Measurements from ENCODE around the gene NCAPG2.

DNA sequence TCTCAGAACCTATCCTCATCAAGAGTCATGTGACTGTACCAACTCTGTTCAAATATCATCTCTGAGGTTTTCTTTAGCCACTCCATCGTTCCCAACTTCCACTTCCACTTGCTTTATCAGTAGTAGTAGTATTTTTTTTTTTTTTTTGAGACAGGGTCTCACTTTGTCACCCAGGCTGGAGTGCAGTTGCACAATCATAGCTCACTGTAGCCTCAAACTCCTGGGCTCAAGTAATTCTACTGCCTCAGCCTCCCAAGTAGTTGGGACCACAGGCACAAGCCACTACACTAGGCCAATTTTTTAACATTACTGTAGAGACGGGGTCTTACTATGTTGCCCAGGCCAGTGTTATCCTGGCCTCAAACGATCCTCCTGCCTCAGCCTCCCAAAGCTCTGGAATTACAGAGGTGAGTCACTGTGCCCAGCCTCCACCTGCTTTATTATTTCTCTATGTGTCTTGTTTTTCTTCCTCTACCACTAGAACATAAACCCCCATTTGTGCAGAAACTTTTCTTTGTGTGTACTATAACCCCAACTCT lies 5.9 kb downstream of the NCAPG2 start:
- TF ChIP-seq, protein P1, sequence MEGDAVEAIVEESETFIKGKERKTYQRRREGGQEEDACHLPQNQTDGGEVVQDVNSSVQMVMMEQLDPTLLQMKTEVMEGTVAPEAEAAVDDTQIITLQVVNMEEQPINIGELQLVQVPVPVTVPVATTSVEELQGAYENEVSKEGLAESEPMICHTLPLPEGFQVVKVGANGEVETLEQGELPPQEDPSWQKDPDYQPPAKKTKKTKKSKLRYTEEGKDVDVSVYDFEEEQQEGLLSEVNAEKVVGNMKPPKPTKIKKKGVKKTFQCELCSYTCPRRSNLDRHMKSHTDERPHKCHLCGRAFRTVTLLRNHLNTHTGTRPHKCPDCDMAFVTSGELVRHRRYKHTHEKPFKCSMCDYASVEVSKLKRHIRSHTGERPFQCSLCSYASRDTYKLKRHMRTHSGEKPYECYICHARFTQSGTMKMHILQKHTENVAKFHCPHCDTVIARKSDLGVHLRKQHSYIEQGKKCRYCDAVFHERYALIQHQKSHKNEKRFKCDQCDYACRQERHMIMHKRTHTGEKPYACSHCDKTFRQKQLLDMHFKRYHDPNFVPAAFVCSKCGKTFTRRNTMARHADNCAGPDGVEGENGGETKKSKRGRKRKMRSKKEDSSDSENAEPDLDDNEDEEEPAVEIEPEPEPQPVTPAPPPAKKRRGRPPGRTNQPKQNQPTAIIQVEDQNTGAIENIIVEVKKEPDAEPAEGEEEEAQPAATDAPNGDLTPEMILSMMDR (IDR thresholded peaks at IDR 0.05; ENCODE audit: borderline replicate concordance, extremely low read depth, low read length, poor library complexity, severe bottlenecking): no peak
- no peak for TF ChIP-seq EZH2 (IDR thresholded peaks at IDR 0.05; ENCODE audit: borderline replicate concordance, low read depth, low read length, severe bottlenecking)
